Measurements from ENCODE around the gene PPP2R1B.

The PPP2R1B gene

DNA sequence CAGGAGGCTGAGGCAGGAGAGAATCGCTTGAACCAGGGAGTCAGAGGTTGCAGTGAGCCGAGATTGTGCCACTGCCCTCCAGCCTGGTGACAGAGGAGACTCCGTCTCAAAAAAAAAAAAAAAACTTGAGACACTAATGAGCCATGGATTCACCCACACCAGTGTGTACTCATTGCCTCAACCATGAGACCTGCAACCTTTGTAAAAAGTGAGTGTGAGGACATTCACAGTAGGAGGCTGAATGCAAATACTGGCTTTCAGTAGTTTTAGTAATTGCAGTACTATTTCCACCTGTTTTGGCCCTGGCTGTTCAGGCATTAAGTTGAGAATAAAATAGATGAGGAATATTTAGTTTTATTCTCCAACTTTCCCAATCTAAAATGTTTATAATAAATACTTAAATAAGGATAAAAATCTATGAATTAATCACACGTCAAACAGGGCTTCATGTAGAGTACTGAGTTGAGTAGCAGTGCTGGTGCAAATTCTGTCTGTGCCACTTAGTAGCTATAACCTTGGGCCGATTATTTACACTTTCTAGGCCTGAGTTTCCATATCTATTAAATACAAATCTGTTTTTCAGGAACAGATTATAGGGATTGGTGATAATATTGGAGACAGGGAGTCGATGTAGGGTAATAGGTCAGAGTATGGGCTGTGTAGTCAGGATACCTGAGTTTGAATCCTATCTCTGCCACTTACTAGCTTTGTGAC lies 72.8 kb downstream of the PPP2R1B start:
- TF ChIP-seq ZNF274 (IDR thresholded peaks at IDR 0.05; ENCODE audit: low read depth, low read length), result no peak
- H3K4me3 ChIP-seq (ENCODE audit: low read length), result no peak overlapping the region

DNA sequence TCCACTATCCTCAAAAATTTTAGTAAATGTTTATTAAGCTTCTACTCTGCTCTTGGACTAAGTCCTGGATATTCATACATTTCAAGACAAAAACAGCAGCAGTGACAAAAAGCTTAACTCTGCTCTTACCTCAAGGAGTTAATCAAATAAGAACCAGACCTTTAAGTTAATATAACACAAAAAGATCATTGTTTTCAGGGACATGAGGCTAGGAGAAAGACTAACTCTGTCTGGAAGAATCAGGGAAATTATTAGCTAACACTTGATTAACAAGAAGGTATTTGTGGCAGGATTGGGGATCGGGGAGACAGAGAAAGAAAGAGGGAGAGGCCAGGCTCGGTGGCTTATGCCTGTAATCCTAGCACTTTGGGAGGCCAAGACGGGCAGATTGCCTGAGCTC lies 74.4 kb downstream of the PPP2R1B start:
- TF ChIP-seq ZNF274 (IDR thresholded peaks at IDR 0.05; ENCODE audit: low read depth, low read length), result no peak

DNA sequence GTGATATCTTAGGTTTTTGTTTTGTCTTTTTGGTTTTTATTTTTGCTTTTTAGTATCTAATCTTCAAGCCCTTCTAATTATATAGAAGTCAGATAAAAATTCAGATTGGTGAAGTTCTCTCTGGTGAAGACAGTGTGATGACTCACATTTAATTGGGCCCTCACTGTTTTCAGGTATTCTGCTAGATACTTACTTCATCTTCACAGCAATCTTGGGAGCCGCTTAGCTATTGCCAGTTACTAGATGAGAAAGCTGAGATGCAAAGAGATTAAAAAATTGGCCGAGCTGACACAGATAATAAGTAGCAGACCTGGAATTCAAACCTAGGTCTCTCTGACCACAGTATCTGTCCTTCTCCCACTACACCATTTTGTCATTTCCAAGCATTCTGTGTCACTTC lies 75.0 kb downstream of the PPP2R1B start:
- H3K4me3 ChIP-seq (ENCODE audit: low read length), result no peak overlapping the region
- TF ChIP-seq ZNF274 (IDR thresholded peaks at IDR 0.05; ENCODE audit: low read depth, low read length), result no peak

More for the DNA sequence above, 74.4 kb downstream of the PPP2R1B start:
- no peak overlapping the region for H3K4me3 ChIP-seq (ENCODE audit: low read length)

DNA sequence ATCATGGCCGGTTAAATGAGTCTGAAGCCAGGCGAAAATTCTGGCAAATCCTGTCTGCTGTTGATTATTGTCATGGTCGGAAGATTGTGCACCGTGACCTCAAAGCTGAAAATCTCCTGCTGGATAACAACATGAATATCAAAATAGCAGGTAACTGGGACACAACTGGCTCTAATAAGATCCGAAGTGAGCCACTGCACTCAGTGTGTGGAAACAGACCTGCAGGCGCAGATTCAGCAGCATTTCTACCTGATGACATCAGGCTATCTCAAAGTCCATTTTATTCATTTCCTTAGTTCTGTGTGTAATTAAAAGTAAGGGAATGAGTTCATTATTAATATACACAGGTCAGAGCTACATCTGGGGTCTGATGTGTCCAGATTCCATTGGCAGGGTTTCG lies 78.2 kb downstream of the PPP2R1B start:
- no peak overlapping the region for H3K4me3 ChIP-seq (ENCODE audit: low read length)
- no peak for TF ChIP-seq ZNF274 (IDR thresholded peaks at IDR 0.05; ENCODE audit: low read depth, low read length)

DNA sequence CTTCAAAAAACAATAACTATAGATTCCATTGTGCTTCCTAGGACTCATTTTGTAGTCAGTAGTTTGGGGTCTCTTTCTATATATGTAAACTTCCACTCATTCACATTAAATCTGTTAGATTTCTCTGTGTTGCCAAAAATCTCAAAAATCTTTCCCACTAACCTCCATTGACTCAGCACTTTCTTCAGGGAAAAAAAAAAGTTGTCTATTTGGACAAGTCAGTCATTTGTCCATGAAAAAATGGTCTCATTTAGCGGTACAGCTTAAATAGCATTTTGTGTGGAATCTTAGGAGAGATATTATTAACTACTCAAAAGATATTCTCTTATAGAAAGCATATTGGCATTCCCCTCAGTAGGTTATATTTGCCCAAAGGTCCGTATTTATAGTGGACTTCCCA lies 81.9 kb downstream of the PPP2R1B start:
- no peak overlapping the region for H3K4me3 ChIP-seq (ENCODE audit: low read length)
- TF ChIP-seq ZNF274 (IDR thresholded peaks at IDR 0.05; ENCODE audit: low read depth, low read length), result no peak

DNA sequence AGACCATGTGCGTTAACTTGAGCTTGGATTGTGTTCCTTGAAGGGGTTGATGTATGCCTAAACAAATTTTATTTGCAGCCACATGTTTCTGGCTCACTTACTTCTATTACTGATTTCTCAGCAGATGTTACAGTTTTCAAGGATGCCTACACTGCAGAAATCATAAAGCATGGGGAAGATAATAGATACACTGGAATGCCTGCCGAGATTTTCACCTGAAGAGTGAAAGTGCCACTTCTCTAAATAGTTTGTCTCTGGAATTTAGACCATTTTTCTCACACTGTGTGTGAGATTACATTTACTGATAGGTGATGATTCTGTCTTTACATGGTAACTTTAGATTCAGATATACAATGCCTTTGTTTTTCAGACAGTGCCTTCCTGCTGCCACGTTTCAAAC lies 82.4 kb downstream of the PPP2R1B start:
- H3K4me3 ChIP-seq (ENCODE audit: low read length), result no peak overlapping the region
- TF ChIP-seq ZNF274 (IDR thresholded peaks at IDR 0.05; ENCODE audit: low read depth, low read length), result no peak

DNA sequence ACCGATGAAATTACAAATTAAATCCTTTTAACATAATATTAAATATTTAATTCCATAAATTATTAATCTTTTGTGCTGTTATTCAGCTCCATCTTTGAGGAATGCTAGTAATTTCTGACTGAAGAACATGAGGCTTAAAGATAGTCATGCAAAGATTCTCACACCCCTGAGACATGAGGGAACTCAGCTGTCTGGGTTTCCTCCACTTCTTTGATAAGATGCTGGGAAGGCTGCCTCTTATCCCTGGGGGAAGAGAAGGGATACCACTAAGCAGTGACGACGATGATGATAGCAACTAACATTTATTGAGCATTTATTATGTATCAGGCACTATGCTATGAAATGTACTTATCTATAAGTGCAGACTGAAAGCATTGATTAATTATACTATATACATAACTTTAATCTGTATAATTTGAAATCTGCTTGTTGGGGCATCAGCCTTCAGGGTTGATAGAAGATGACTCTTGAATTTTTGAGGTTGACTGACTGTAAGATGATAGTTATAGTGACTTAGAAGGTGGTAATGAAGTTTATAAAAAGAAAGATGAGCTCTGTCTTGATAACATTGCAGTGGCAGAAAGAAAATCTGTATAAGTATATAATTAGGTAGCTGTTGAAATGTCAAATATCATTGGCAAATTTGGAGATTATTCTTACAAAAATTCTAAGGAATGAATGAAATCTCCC lies 85.6 kb downstream of the PPP2R1B start:
- H3K4me3 ChIP-seq (ENCODE audit: low read length), result no peak overlapping the region
- TF ChIP-seq ZNF274 (IDR thresholded peaks at IDR 0.05; ENCODE audit: low read depth, low read length), result no peak
